GM18508 (cell line): ENCODE data around the gene SLC35A4.

Experiments used
- ATAC-seq: cut with Tn5 transposase; IDR thresholded peaks from one replicate; pipeline ENCODE4 v1.9.1; 2021; ENCODE audit warnings: moderate number of reproducible peaks; ENCODE audit not compliant: insufficient read depth, unreplicated experiment

SLC35A4 gene, protein sequence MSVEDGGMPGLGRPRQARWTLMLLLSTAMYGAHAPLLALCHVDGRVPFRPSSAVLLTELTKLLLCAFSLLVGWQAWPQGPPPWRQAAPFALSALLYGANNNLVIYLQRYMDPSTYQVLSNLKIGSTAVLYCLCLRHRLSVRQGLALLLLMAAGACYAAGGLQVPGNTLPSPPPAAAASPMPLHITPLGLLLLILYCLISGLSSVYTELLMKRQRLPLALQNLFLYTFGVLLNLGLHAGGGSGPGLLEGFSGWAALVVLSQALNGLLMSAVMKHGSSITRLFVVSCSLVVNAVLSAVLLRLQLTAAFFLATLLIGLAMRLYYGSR

DNA sequence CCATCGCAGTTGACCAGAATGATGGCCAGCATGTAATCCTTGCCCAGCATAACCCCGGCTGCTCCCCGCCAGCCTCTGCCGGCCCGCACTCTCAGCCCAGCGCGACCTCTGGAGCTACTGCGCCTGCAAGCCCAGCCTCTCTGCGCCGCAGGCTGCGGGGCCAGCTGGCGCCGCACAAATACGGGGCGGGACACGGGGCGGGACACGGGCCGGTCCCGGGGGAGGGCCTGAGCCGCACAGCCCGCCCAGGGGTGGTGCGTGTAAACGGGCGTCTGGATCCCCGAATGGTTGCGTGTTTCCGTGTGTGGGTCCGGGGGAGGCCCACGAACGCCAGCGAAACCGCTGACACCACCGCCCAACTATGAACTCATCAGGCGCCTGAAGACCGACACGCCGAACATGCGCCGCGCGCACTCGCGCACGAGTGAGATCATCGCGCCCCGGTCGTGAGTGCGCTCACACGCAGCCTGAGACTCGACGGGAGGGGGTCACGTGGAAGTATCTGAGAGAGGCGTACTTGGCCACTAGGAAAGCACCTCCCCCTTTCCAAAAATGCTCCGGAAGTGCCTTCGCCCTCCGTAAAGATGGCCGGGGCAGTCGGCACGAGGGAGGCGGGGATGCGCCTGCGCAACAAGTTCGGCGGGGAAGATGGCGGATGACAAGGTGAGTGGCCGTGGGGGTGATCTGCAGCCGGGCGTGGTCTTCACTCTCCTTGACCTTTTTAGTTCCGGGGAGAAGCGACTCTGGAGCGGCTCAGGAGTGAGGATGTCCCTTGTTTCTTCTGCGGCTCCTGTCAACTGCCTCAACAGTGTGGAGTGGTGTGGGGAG, at the start of gene SLC35A4, which contains the start of gene APBB3:
SLC35A4 (plus strand) TSS at position 633 of the 828 bp plus-strand sequence. CDS start 2,342 bp downstream, outside the sequence.
APBB3 (minus strand) TSS at position 403 of the 828 bp plus-strand sequence; CDS start at position 50, 353 bp downstream.
- peak; percentile 68 for ATAC-seq

DNA sequence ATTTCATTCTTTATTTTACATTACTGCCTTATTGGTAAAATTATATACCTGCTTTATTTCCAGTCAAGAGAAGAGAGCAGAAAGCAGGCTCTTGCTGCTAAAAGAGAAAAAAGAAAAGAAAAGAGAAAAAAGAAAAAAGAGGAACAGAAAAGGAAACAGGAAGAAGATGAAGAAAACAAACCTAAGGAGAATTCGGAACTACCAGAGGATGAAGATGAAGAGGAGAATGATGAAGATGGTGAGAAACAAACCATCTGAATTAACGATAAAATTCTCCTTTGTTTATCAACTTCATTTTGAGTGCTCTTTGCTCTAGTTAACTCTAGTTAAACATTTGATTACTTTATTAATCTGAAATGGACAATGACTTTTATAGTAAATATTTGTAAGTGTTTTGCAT, 40.6 kb upstream of the SLC35A4 start:
- ATAC-seq: no peak

DNA sequence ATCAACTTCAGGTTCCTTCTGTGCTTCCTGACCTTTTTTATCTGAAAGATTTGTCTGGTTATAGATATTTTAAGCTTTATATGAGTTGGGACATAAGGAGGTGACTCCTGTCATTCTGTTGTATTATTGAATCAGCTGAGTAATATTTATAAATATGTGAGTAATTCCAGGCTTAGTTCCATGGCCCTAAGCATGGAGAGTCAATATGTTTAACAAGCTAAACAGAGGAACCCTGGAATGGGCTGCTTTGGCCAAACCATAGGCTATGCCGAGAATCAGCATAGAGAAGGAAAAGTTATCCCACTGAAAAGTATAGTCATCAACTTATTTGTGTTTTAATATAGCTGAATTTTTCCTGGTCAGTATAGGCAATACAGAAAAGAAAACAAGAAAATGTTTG, 24.4 kb upstream of the SLC35A4 start:
- no peak for ATAC-seq

DNA sequence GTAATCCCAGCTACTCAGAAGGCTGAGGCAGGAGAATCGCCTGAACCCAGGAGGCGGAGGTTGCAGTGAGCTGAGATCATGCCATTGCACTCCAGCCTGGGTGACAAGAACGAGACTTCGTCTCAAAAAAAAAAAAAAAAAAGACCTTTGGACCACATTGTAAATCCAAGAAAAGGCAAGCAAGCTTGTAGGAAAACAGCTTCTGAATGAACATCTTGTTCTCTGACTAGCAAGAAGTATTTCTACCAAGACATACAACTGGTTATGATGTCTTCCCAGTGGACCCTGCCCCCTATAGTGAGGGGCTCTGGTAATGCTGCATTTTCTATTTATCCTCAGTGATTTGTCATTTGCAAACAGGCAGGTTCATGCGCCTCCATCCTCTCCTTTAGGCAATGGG, 21.7 kb upstream of the SLC35A4 start:
- no peak for ATAC-seq

- no peak for ATAC-seq
These were observed 19.6 kb upstream of the SLC35A4 start for GRCh38 chr5:140544986-140545385.

GRCh38 chr5:140545606-140546005, 19.0 kb upstream of the SLC35A4 start:
- ATAC-seq: no peak

GRCh38 chr5:140546851-140547507, 17.6 kb upstream of the SLC35A4 start:
- no peak for ATAC-seq

DNA sequence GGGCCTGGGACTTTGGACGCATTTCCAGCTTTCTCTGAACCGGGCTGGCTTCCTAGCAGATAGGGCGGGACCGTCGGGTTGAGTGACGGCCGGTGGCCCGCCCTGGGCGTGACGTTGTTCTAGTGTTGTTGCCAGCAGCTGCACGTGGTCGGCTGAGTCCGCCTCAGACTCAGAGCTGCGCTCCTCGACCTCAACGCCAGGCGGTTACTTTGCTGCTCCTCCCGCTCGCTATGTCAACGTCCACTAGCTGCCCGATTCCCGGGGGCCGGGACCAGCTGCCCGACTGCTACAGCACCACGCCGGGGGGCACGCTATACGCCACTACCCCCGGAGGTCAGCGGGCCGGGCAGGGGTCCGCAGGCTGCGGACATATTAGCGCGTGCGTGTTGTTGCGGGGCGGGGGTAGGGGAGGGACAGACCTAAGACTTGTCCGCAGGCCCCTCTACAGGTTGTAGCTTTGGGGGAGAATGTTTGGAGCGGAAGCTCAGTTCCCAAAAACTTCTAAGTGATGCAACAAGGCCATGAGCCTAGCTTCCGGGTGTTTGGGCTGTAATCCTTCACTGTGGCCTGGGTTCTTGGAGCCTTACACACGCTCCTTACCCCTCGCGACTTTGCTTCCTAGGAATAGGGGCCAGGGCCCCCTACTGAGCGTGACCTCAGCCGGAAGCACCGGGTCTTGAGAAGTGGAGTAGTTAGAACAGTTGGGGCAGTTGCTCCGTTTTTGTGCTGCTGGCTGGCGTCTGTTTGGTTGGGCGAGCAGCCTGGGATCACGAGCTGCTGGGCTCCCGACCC, 16.9 kb upstream of the SLC35A4 start, which contains the start of gene EIF4EBP3:
EIF4EBP3 (plus strand) TSS at position 155 of the 792 bp plus-strand sequence; CDS start at position 231, 76 bp downstream.
- peak; percentile 89 for ATAC-seq

GRCh38 chr5:140548300-140548688, 16.3 kb upstream of the SLC35A4 start:
- no peak for ATAC-seq

DNA sequence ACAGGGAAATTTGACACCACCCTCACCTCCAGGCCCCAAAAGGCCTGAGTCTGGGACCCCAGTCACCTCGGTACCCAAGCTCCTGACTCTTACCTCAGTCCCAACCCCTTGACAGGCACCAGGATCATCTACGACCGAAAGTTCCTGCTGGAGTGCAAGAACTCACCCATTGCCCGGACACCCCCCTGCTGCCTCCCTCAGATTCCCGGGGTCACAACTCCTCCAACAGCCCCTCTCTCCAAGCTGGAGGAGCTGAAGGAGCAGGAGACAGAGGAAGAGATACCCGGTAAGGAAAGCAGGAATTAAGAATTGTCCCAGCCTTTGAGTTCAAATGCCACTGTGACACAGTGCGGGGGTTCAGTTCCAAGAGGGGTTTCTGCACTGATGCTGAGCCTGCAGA, 15.8 kb upstream of the SLC35A4 start:
- no peak for ATAC-seq

DNA sequence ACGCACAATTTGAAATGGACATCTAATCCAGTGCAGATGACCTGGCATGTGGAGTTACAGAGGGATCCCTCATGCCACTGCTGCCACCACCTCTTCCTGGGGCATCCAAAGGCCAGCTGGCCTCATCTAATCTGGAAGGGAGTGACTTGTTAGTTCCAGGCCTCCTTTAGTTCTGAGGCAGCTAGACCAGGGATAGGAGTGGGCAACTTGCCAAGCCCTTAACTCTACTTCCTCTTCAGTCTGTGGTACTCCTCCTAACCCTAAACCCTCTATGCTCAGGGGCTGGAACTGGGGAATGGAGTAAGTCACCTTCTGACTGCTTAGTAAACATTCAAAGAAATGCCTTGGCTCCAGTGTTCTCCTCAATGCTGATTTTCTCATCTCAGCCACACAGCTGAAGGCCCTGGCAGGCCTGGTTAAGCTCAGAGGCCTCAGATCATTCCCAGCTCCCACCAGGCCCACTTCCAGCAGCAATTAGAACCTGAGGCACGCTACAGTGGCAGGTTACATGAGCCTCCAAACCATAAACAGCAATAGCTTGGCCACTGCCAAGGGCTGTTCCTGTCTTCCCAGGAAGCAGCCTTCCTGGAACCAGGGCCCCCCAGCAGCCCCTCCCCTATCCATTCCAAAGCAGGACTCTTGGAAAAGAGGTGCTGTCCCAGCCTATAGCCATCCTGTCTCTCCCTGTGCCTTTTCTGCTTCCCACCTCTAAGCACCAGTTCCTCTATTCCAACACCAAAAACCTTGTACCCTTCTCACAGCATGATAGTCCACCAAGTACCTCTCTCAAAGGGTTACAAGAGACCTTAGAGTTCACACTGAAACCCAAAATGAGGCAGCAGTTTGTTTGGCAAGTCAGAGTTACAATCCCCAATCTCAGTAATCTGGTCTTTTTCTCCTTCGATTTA, 15.1 kb upstream of the SLC35A4 start:
- no peak for ATAC-seq

GRCh38 chr5:140550147-140551079, 14.2 kb upstream of the SLC35A4 start:
- ATAC-seq: no peak

DNA sequence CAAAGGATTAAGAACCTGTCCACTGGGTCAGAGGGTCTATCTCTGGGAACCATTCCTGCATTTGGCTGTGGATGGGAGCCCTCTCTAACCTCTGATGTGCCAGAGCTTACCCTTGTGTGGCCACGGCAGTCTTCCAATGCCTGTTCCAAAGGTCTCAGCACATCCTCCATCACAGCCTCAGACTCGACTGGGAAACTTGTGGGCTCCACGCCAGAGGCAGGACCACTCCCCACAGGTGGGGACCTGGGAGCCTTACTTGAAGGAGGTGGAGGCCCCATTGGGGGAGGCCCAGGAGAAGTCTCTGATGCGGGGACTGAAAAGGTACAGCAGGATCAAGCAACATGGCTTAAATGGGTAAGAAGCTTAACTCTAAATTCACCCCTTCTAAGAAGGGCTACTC, 12.8 kb upstream of the SLC35A4 start:
- ATAC-seq: no peak

GRCh38 chr5:140553657-140554056, 11.0 kb upstream of the SLC35A4 start:
- ATAC-seq: no peak

DNA sequence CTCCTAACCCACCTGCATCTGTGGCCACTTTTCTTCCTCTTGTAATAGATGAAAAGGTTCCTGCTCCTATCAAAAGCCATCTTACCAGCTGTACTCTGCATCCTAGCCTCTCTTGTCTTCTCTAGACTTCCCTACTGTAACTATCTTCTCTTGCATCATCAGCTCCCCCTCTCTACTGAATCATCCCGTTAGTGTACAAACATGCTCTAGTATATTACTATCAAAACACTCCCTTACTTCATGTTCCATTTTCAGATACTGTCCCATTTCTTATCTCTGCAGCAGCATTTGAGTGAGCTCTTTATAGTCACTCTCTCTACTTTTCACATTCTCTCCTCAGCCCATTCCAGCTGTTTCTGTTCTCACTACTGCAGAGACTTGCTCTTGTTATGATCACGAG, 10.2 kb upstream of the SLC35A4 start:
- ATAC-seq: no peak

DNA sequence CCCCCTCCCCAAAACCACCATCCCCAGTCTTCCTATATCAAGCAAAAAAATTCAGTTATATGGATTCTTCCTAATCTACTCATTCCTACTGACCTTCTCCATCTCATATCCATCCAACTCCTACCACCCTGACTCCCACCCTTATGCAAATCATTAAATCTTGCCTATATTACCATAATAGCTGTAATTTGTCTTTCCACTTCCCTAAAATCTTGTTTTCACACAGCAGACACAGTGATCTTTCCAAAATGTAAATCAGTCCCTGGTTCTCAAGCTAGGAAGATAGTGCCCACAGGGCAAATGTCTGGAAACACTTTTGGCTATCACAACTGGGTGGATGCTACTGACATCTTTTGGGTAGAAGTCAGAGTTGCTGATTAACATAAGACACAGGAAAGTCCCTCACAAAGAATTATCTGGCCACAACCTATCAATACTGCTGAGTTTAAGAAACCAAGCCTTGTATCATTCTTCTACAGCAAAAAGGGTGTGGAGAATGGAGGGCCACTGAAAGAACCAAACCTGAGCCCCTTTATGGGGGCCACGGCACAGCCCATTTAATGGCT, 8.8 kb upstream of the SLC35A4 start:
- ATAC-seq: no peak

DNA sequence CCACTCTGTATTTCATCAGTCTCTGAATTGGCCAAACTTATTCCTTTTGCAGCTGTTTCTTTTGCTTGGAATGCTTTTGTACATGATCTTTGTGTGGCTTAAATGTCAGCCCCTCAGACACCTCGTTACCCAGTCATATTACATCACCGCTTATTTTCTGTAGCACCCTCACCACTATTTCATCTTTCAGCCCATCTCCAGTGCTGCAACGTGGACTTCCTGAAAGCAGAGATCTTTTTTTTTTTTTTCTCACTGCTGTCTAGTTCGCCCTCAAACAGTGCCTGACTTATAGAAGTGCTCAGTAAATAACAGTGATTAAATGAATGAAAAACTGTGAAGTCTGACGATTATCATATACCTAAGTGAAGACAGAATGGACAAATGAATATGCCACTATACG, 8.2 kb upstream of the SLC35A4 start:
- ATAC-seq: no peak
